DOHH2 (cell line): Measurements from ENCODE around the gene UNKL.

ENCODE experiments used
- H3F3A ChIP-seq: fragments of 200-600 bp; sonication (generic), shearing (Covaris generic); 2 replicates; pipeline ENCODE4 v1.6.0; 2016; ENCODE audit warnings: antibody characterized with exemption, mild to moderate bottlenecking; ENCODE audit not compliant: control insufficient read depth, insufficient read depth
- H3K27ac ChIP-seq: fragments of 200-600 bp; sonication (generic); 2 replicates; pipeline ENCODE4 v1.5.1; 2014; ENCODE audit warnings: low read depth, mild to moderate bottlenecking, low read length, moderate library complexity
- H3K27me3 ChIP-seq: fragments of 200-600 bp; sonication (generic); 2 replicates; pipeline ENCODE4 v1.6.1; 2014; ENCODE audit warnings: mild to moderate bottlenecking, low read length, mixed read lengths; ENCODE audit not compliant: control insufficient read depth
- H3K36me3 ChIP-seq: fragments of 200-600 bp; sonication (generic); 2 replicates; pipeline ENCODE4 v1.6.1; 2014; ENCODE audit warnings: mild to moderate bottlenecking, low read length, moderate library complexity, mixed read lengths; ENCODE audit not compliant: control insufficient read depth
- H3K4me1 ChIP-seq: fragments of 200-600 bp; sonication (generic); 2 replicates; pipeline ENCODE4 v1.6.1; 2014; ENCODE audit warnings: mild to moderate bottlenecking, low read length, mixed read lengths; ENCODE audit not compliant: control insufficient read depth
- H3K4me2 ChIP-seq: fragments of 200-600 bp; sonication (generic); 2 replicates; pipeline ENCODE4 v1.6.0; 2014; ENCODE audit warnings: mild to moderate bottlenecking, low read length, moderate library complexity
- H3K4me3 ChIP-seq: fragments of 200-600 bp; sonication (generic); 2 replicates; pipeline ENCODE4 v1.5.1; 2014; ENCODE audit warnings: mild to moderate bottlenecking, low read length, mixed read lengths
- H3K79me2 ChIP-seq: fragments of 200-600 bp; sonication (generic); 2 replicates; pipeline ENCODE4 v1.6.1; 2014; ENCODE audit warnings: mild to moderate bottlenecking, low read length, mixed read lengths; ENCODE audit not compliant: control insufficient read depth
- H3K9me2 ChIP-seq: fragments of 200-600 bp; sonication (generic); replicated peaks from 2 replicates; pipeline ENCODE4 v1.6.1; 2014; ENCODE audit warnings: mild to moderate bottlenecking, low read length, mixed read lengths; ENCODE audit not compliant: control insufficient read depth
- H3K9me3 ChIP-seq: fragments of 200-600 bp; sonication (generic); 2 replicates; pipeline ENCODE4 v1.6.1; 2014; ENCODE audit warnings: antibody characterized with exemption, low read length, mixed read lengths; ENCODE audit not compliant: control insufficient read depth, insufficient read depth
- H4K20me1 ChIP-seq: fragments of 200-600 bp; sonication (generic); 2 replicates; pipeline ENCODE4 v1.6.0; 2014; ENCODE audit warnings: low read depth, mild to moderate bottlenecking, antibody characterized with exemption, low read length, moderate library complexity; ENCODE audit not compliant: control insufficient read depth, insufficient read depth
- CTCF ChIP-seq: fragments of 200-600 bp; sonication (generic); IDR thresholded peaks from one replicate; pipeline ENCODE4 v1.5.1; 2014; ENCODE audit warnings: antibody characterized with exemption, mild to moderate bottlenecking, low read depth, low read length; ENCODE audit not compliant: poor library complexity, severe bottlenecking
- EZH2phosphoT487 ChIP-seq: fragments of 200-600 bp; sonication (generic); IDR thresholded peaks from 2 replicates; pipeline ENCODE4 v1.6.1; 2017; ENCODE audit warnings: borderline replicate concordance, mild to moderate bottlenecking, antibody characterized with exemption, low read length, moderate library complexity, mixed read lengths

UNKL gene

GRCh38 chr16:1430214-1430758, 15.8 kb upstream of the UNKL start:
- Histone ChIP-seq H3K9me3 (no peaks in the 10 kb centered on the region), H4K20me1 (no peaks in the 10 kb centered on the region), H3K27me3 (no peaks in the 10 kb centered on the region), H3K4me2 (no peak overlapping the region), H3K9me2 (no peaks in the 10 kb centered on the region), H3K36me3 (no peaks in the 10 kb centered on the region), H3K4me3 (no peak overlapping the region), H3K4me1 (peaks cover 17% of the 10 kb centered on the region), H3F3A (no peaks in the 10 kb centered on the region), H3K79me2 (no peaks in the 10 kb centered on the region), H3K27ac (no peak overlapping the region)
- TF ChIP-seq CTCF, result no peak
- TF ChIP-seq EZH2phosphoT487, result no peak

GRCh38 chr16:1429631-1430030, 15.1 kb upstream of the UNKL start:
- Histone ChIP-seq H3K4me2 (no peak overlapping the region), H3K27me3 (no peaks in the 10 kb centered on the region), H3K9me3 (no peaks in the 10 kb centered on the region), H3F3A (no peaks in the 10 kb centered on the region), H3K4me1 (peaks cover 17% of the 10 kb centered on the region), H4K20me1 (no peaks in the 10 kb centered on the region), H3K79me2 (no peaks in the 10 kb centered on the region), H3K27ac (no peak overlapping the region), H3K9me2 (no peaks in the 10 kb centered on the region), H3K4me3 (no peak overlapping the region), H3K36me3 (no peaks in the 10 kb centered on the region)
- TF ChIP-seq CTCF, result no peak
- no peak for TF ChIP-seq EZH2phosphoT487

- H3K4me1 ChIP-seq, result peaks cover 17% of the 10 kb centered on the region
- no peaks in the 10 kb centered on the region for H3K9me2 ChIP-seq
- no peaks in the 10 kb centered on the region for H3F3A ChIP-seq
- no peaks in the 10 kb centered on the region for H3K79me2 ChIP-seq
- TF ChIP-seq CTCF (no peak), EZH2phosphoT487 (no peak)
- H3K27ac ChIP-seq, result no peak overlapping the region
- H3K36me3 ChIP-seq, result no peaks in the 10 kb centered on the region
- H4K20me1 ChIP-seq, result no peaks in the 10 kb centered on the region
- H3K27me3 ChIP-seq, result no peaks in the 10 kb centered on the region
- H3K9me3 ChIP-seq, result no peaks in the 10 kb centered on the region
- H3K4me3 ChIP-seq, result 0 out of 2 replicates have a peak overlapping the region, but pooled peaks have one; percentile 31
- peak overlapping the region; percentile 45 for H3K4me2 ChIP-seq
Measured at GRCh38 chr16:1429012-1429411, 14.5 kb upstream of the UNKL start.
